DOHH2 (cell line): ENCODE data around the gene HOXC11.

ENCODE experiments used
- EZH2phosphoT487 ChIP-seq: fragments of 200-600 bp; sonication (generic); IDR thresholded peaks from 2 replicates; pipeline ENCODE4 v1.6.1; 2017; ENCODE audit warnings: borderline replicate concordance, mild to moderate bottlenecking, antibody characterized with exemption, low read length, moderate library complexity, mixed read lengths
- TF ChIP-seq, protein P1 (sequence below): fragments of 200-600 bp; sonication (generic); IDR thresholded peaks from one replicate; pipeline ENCODE4 v1.5.1; 2014; ENCODE audit warnings: antibody characterized with exemption, mild to moderate bottlenecking, low read depth, low read length; ENCODE audit not compliant: poor library complexity, severe bottlenecking

DNA sequence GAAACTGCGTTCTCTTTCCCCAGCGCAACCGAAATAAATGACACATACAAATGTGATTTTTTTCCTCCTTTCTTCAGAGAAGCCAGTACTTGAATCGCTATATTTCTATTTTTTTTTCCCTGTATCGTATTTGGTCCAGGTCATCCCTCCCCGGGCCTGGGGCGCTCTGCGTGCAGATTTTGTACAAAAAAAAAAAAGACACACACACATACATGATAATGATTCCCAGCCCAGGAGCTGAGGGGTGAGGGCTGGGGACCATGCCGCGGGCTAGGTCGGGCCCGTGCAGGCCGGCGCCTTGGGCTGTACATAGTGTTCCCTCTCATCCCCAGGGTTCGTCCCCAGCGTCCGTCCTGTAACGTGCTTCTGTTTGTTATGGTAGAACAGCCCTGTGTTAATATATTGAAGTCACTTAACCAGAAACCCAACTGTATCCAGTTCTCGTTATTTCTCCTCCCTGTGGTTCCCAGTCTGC lies 30.0 kb downstream of the HOXC11 start:
- TF ChIP-seq, protein P1, sequence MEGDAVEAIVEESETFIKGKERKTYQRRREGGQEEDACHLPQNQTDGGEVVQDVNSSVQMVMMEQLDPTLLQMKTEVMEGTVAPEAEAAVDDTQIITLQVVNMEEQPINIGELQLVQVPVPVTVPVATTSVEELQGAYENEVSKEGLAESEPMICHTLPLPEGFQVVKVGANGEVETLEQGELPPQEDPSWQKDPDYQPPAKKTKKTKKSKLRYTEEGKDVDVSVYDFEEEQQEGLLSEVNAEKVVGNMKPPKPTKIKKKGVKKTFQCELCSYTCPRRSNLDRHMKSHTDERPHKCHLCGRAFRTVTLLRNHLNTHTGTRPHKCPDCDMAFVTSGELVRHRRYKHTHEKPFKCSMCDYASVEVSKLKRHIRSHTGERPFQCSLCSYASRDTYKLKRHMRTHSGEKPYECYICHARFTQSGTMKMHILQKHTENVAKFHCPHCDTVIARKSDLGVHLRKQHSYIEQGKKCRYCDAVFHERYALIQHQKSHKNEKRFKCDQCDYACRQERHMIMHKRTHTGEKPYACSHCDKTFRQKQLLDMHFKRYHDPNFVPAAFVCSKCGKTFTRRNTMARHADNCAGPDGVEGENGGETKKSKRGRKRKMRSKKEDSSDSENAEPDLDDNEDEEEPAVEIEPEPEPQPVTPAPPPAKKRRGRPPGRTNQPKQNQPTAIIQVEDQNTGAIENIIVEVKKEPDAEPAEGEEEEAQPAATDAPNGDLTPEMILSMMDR: no peak
- TF ChIP-seq EZH2phosphoT487: no peak
